Cerebellar cortex (tissue), 1 donor: ENCODE data around the gene CIC.
A peak's percentile ranks its signal among the peaks of the same experiment; 100 is the strongest.

Experiments
- DNase-seq: peaks from one replicate; pipeline ENCODE4 v3.0.0-alpha.2; 2015; ENCODE audit warnings: low spot score

Gene CIC

DNA sequence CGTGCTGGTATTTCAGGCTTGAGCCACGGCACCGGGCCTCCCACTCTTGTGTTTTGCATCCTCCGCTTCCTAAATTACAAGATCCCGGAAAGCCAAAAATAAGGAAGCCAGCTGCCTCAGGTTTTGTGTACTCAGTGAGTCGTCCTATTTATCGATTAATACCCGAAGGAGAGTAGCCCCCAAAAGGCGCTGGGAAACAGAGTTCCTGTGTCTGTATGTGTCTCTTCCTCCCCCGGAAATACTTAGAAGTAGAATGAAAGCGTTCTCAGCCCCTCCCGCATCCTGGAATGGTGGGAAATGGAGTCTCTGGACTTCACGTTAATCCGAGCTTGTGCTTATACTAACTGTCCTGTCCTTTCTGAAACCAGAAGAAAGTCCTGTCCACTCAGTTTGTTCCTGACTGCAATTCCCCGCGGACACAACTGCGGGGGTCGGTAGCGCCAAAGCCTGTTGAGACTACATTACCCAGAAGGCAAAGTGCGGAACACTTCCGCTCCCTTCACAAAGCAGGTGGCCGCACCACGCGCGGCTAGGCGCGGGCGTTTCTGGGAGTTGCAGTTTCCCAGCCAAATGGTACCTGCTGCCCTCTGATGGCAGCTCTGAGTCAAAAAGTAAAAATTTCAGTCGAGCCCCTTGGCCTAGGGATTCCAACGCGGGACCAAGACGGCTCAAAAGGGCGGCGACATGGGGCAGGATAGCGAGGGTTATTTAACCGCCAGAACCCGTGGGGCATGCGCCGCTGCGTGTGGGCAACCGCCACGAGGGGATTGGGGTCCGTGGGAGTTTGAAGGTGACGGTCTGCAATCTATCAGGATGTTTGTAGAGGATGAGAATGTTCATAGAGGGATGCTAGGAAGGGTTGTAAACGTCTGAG lies 24.5 kb upstream of the CIC start:
- peak; percentile 97 for DNase-seq

DNA sequence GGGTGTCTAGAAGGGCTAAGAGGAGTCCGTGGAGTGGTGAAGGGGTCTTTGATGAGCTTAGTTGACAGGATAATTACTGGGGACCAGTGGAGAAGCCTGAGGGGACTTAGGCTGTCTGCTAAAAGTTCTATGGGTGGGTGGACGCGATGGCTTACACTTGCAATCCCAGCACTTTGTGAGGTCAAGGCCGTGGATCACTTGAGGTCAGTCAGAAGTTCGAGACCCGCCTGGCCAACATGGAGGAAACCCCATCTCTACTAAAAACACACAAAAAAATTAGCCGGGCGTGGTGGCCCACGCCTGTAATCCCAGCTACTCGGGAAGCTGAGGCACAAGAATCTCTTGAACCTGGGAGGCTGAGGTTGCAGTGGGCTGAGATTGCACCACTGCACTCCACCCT lies 23.8 kb upstream of the CIC start:
- no peak for DNase-seq

- DNase-seq = peak; percentile 85
Measured at GRCh38 chr19:42246143-42246921, 22.7 kb upstream of the CIC start.

DNA sequence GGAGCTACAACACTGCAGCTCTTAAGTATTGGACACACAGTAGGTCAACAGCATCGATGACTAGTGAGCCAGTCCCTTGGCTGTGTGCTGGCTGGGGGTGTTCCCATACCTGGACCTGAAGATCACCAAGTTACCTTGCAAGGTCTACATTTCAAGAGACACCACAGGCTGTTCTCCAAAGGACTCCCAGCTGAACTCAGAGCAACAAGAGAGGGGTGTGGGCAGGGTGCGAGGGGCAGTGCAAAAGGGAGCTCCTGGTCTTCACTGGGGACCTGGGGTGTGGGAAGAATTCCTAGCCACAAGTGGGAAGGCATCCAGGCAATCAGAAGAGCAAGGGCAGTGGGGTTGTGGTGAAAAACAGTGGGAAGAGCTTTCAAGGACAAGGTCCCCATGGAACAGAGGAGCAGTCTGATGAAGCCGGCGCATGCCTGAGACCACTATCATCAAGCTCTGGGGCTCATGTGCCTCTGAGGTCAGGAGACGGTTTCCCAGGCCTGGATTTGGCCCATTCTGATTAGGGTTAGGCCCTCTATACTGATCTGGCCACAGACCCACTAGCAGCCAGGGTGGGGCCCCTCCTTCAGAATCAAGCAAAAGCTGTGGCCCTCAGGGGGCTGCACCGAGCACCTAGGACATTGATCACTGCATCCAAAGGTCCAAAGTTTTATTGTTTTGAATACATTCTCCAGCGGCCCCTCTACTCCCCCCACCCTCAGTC lies 22.0 kb upstream of the CIC start:
- peak; percentile 49 for DNase-seq

DNA sequence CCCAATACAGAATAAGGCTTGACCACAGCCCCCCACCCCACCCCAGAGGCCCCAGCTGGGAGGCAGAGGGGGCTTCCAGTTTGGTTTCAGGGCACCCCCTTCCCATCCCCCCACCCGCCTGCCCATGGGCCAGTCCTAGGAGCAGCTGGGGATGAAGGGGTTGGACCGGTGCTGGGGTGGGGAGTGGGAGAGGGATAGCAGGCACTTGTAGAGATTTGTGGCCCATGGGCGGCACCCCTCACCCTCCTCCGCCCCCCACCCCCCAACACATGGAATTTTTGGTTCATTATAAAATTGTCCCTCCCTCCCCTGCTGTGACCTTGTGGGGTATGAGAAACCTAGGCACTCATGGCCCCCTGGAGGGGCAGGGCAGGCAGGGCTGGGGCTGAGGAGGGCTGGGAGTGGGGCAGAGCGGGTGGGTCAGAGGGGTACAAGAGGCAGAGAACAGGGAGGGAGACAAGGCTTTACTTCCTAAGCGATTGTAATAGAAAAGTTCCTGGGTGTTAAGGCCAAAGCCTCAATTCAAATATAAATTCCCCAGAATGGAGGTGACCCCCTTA lies 21.3 kb upstream of the CIC start:
- no peak for DNase-seq

GRCh38 chr19:42248270-42249148 lies 20.5 kb upstream of the CIC start:
- DNase-seq = no peak

DNA sequence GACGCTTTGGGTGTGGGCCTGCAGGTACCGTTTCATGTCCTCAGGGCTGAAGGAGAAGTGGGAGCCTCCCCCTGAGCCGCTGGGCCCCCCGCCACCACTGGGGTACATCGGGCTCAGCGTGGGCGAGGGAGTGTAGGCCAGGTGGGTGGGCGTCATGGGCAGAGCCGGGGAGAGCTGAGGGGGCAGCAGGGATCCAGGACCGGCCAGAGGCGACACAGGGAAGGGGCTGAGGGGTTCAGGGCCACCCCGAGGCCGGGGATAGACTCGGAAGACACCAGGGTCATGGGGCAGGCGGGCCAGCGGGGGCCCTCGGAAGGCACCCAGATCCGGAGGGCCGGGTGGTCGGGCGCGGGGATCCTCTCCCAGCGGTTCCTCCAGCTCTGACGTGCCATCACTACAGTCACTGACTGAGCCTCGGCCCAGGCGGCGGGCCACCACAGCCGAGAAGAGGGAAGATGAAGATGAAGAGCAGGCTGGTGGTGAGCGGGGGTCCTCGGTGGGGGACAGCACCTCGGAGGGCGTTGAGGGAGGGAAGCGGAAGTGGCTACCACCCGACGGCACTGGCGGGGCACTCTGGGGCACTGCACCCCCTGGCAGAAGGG lies 19.8 kb upstream of the CIC start:
- no peak for DNase-seq

GRCh38 chr19:42249769-42250168 lies 19.3 kb upstream of the CIC start:
- no peak for DNase-seq

GRCh38 chr19:42250183-42250665 lies 18.8 kb upstream of the CIC start:
- DNase-seq = no peak

- no peak for DNase-seq
Measured at GRCh38 chr19:42250666-42251531, 18.2 kb upstream of the CIC start.

DNA sequence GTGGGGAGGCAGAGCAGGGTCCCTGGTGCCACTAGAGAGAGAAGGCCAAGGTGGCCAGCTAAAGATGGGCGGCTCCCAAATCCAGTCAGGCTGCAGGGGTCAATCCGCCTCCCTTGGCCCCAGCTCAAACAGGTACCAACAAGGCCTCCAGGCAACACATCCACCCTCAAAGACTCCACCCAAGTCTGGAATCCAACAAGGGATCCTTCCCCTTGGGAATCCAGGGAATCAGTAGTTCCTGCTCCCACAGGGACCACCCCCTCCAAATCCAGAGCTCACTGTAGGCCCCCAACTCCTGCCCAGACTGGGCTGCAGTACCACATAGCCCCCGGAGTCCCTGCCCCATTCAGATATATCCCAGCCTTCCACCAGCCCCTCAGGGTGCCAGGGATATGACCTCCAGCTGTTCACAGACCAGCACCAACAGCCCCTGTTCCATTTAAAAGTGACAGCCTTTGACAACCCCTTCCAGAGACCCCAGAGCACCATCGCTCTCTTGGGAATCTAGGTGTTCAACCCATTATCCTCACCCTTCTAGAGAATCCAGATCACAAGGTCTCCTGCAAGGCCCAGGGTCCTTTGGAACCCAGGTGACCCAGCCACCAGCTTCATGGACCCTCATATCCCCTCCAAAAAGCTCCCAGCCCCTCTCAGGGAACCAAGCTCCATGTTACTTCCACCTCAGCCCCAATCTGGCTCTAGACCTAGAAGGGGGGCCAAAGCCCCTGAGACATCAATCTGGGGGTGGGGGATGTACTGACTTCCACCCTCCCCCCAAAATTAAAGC lies 17.3 kb upstream of the CIC start:
- no peak for DNase-seq

GRCh38 chr19:42252365-42253244 lies 16.4 kb upstream of the CIC start:
- DNase-seq = peak; percentile 65

- DNase-seq = peak; percentile 53
Measured at GRCh38 chr19:42253245-42254088, 15.6 kb upstream of the CIC start.

GRCh38 chr19:42254089-42254849 lies 14.8 kb upstream of the CIC start:
- peak; percentile 61 for DNase-seq

GRCh38 chr19:42254850-42255765 lies 13.9 kb upstream of the CIC start, which contains the start of gene ERF:
ERF (minus strand) TSS chr19:42255128; CDS start chr19:42254999, 129 bp downstream.
- DNase-seq = peak; percentile 83
